Femur (tissue), 1 donor: ENCODE results near the gene PTPRK.

Experiments used
- DNase-seq: peaks from one replicate; pipeline ENCODE4 v3.0.0-alpha.2; 2017

The PTPRK gene

GRCh38 chr6:128515550-128516513 lies 4.6 kb downstream of the PTPRK start:
- DNase-seq = no peak

- DNase-seq = no peak
Measured at GRCh38 chr6:128513878-128514277, 6.5 kb downstream of the PTPRK start.

DNA sequence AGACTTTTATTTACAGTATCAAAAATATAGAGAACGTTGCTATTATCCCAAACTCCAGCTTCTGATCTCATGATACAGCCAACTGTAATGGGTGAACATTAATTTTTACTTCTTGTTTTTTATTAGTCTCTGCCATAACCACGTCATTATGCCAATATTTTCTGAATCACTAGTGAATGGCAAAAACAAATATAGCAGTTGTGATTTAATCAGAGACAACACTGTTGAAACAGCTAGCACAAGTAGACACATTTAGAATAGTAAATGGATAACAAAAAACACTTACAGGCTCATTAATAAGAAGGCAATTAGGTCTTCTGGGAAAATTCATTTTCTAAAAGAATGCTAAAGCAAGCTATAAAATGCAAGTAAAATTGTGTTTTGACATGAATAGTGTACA lies 8.1 kb downstream of the PTPRK start:
- DNase-seq = no peak

GRCh38 chr6:128511506-128511905 lies 8.9 kb downstream of the PTPRK start:
- no peak for DNase-seq

DNA sequence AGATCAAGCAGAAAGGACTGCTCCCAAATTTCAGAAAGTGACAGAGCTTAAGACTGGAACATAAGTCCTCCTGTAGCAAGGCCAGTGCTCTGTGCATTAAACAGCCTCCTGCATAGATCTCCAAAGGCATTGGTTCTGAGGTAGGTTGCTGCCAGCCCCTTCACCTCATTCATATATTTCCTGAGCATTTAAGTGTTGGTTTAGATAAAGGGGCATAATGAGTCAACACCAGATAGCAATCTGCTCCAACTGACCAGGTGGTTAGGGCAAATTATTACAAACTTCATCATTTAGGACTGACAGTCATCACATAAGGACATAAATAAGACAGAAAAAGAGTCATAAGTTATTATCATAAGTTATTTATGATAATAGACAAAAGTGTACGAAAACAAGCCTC lies 10.7 kb downstream of the PTPRK start:
- no peak for DNase-seq

DNA sequence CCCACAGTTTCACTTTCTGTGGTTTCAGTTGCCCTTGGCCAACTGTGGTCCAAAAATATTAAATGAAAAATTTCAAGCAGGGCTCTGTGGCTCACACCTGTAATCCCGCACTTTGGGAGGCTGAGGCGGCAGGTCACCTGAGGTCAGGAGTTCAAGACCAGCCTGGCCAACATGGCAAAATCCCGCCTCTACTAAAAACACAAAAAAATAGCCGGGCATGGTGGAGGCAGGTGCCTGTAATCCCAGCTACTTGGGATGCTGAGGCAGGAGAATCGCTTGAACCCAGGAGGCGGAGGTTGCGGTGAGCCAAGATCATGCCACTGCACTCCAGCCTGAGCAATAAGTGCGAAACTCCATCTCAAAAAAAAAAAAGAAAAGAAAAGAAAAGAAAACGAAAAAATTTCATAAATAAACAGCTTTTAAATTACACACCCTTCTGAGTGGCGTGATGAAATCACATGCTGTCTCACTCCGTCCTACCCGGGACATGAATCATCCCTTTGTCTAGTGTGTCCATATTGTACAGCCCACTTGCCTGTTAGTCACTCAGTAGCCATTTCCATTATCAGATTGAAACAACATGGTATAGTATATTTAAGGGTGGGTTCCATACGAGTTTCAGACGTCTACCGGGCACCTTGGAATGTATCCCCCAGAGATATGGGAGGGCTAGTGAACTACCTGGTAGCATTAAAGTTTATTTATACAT lies 11.7 kb downstream of the PTPRK start:
- no peak for DNase-seq

DNA sequence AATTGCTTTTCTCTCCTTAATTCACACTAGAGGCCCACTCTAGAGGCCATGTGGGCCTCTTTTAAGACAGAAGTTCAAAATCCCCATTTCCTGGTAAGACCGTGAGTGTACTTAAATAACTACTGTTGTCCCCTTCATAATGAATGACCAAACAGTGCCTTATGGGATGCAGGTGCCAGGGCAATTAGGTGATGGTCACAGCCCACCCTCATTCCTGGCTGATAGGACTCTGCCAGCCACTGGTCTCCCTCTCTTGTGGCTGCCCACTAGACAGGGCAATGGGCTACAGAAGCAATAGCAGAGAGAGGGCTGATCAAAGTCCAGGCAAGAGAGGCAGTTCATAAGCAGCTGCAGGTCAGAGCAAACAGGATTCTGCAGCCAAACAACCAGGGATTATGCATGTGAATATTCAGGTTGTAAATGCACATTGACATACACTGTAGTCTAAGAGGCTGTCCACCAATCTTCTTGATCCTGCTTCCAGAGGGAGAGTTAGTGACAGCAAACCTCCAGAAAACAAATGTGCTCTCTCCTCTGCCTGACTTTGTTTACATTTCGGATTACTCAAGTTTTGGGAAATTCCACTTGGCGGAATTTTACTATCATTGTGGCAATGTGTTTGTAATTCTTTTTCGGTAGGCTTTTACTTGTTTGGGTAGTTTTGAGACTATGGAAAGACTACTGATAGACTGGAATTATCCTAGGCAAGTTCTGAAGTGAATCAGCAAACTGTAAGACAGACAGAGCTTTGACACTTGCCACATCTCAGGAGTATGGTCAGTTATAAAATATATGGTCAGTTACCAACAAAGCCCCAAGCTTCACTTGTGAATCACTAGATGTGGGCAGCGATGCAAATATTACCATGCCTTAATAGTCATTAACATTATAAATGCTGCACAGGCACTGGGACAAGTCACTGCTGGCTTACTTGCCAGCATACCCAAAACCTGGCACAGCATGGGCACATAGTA lies 12.8 kb downstream of the PTPRK start:
- no peak for DNase-seq

DNA sequence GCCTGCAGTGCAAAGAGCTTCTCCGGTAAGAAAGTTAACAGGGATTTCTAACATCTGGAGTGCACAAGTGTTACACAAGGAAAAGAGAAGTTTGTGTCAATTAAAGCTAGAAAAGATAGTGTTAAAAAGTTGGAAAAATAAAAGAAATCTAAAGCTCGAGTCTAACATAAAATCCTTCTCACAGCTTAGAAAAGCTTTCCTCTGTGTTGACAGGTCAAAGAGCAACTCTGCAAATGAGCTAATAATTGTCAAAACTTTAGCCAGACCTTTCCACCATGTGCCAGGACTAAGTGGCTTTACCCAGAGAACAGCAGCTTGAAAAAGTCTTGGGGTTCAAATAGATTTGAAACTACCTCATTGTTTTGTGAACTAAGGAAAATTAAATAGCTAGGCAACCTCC lies 14.8 kb downstream of the PTPRK start:
- DNase-seq = no peak

- no peak for DNase-seq
Measured at GRCh38 chr6:128504003-128504654, 16.3 kb downstream of the PTPRK start.

DNA sequence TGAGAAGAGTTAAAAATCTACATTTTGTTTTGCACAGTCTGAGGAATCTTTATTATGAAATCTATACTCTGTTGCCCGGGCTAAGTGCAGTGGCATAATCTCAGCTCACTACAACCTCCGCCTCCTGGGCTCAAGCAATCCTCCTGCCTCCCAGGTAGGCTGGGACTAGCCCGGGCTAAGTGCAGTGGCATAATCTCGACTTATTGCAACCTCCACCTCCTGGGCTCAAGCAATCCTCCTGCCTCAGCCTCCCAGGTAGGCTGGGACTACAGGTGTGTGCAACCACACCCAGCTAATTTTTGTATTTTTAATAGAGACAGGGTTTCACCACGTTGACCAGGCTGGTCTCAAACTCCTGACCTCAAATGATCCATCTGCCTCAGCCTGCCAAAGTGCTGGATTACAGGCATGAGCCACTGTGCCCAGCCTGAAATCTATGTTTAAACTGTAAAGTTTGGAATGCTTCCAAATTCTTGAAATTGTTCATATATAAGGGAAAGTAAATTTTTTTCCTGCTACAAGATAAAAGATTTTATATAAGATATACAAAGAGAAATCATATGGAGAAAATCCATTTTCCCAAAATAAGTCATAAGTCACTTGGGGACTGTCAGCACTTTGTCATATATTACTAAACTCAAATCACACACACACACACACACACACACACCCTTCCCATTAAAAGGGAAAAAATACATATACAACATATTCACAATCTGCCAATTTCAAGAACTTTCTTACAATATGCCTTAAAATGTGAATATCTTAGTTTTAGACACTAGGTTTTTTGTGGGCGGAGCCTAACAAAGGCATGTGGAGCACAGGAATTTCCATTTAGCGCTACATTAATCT lies 19.4 kb downstream of the PTPRK start:
- no peak for DNase-seq

DNA sequence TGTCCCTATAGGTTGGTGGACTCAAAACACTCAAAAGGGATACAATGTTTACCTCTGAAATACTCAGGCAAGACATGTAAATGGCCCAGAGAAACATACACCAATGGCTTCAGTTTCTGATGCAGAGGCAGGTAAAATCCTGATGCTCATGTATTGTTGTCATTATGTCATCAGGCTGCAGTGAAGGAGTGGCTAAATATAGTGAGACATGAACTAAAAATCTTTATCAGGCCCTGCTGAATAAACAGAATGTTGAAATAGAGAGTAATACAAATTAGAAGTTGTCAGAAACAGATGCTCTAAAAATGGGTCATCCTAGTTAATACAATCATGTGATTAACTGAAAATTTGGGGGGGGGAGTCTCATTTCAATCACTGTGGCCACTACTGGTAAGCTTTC lies 20.4 kb downstream of the PTPRK start:
- no peak for DNase-seq

DNA sequence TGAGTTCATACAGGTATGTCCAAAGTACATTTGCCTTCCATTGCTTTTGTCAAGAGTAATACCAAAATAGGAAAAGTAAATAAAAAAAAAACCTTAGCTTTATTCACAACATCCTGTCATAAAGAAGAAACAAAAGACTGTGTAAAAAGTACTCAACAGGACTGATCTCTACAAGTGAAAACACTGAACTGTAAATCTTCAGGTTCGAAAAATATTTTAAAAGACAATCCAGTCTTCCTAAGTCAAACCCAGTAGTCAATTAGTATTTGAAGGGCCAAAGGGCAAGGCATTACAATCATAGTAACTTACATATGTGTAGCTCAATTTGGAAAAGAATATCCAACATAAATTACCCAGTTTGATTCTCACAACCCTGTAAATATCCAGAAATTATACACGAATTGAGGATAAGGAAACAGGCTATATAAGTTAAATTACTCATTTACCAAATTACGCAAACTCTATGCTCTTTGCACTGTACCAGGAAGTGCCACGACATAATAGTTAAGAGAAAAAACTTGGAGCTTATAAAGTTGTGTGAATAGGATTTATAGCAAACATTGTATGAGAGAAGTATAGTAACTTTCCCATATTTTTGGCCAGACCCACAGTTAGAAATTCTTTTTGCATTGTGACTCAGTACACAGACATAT lies 21.2 kb downstream of the PTPRK start:
- no peak for DNase-seq

GRCh38 chr6:128498234-128498633 lies 22.2 kb downstream of the PTPRK start:
- DNase-seq = no peak

GRCh38 chr6:128495536-128496333 lies 24.7 kb downstream of the PTPRK start:
- DNase-seq = no peak

DNA sequence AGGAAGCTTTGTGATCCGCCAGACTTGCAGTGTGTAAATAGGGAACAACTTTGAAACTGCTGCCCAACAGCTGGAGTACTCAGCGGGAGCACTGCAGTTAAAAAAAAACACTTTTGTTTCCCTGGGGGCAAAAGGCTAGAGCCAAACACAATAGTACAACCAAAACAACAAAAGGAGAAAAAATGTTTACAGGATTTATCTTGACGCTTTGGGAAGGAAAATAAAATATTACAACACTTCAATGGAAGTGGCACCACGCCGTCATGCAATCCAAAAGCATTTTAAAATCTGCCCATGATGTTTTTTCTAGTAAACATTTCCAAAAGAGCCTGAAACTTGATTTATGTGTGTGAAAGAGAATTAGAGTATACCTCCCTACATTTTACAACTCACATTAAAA lies 26.0 kb downstream of the PTPRK start:
- DNase-seq = no peak

- DNase-seq = no peak
Measured at GRCh38 chr6:128493877-128494276, 26.5 kb downstream of the PTPRK start.

- DNase-seq = no peak
Measured at GRCh38 chr6:128492386-128492785, 28.0 kb downstream of the PTPRK start.

- no peak for DNase-seq
Measured at GRCh38 chr6:128491610-128492206, 28.7 kb downstream of the PTPRK start.

DNA sequence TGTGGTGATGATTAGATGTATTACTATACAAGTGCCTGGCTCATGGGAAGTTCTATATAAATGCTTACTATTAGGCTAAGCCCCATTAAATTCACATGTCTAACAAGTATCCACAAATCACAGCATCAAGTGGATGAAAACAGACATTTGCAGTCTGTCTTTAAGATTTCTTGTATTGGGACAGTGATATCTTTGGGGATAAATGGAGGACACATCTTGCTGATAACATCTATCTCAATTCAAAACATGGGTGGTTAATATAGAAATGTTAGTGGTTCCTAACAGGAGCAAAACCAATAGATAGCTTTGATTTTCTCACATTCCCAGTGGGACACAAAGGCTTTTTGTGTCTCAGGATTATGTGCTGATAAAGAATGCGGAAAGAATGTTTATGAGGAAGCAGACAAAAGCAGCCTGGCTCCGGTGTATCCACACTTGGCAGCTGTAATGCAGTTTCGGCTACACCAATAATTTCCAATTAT lies 29.3 kb downstream of the PTPRK start:
- DNase-seq = no peak
